CD14-positive monocyte (primary cell): ENCODE data around the gene MIDN. TPM values are rescaled to one million over a fixed set of nuclear protein-coding genes. Genes with fewer than 3 reads are reported as not detected.

Experiments
- DNase-seq, 3 donors: peaks; one replicate each; pipeline ENCODE4 v3.0.0-alpha.2; 2011 to 2022
- H2AFZ ChIP-seq: 2 replicates; pipeline ENCODE4 v1.6.0; 2012; ENCODE audit warnings: mild to moderate bottlenecking, low read depth, low read length, inconsistent platforms; ENCODE audit not compliant: insufficient read depth, poor library complexity, severe bottlenecking
- H3K27ac ChIP-seq, 2 donors: 1 replicate in 1 of 2; 2 replicates in 1 of 2; pipeline ENCODE4 v1.5.1; 2012 to 2013; ENCODE audit warnings: low read length in 2 of 2, control low read depth in 1 of 2, inconsistent platforms in 1 of 2, low read depth in 1 of 2, mild to moderate bottlenecking in 1 of 2
- H3K27me3 ChIP-seq, 2 donors: one replicate each; pipeline versions ENCODE4 v1.6.0 to v1.6.1; 2011 to 2013; ENCODE audit warnings: low read length in 2 of 2; ENCODE audit not compliant: control insufficient read depth in 2 of 2, insufficient read depth in 2 of 2
- H3K36me3 ChIP-seq, 2 donors: replicated peaks in 1 of 2; 1 replicate in 1 of 2; 2 replicates in 1 of 2; pipeline versions ENCODE4 v1.5.1 to v1.6.1; 2012 to 2013; ENCODE audit warnings: low read length in 2 of 2, control low read depth in 1 of 2, inconsistent platforms in 1 of 2, mild to moderate bottlenecking in 1 of 2; ENCODE audit not compliant: insufficient read depth in 2 of 2, control insufficient read depth in 1 of 2
- H3K4me1 ChIP-seq, 2 donors: 1 replicate in 1 of 2; 2 replicates in 1 of 2; pipeline versions ENCODE4 v1.5.1 to v1.6.1; 2012 to 2013; ENCODE audit warnings: low read length in 2 of 2, control low read depth in 1 of 2, inconsistent platforms in 1 of 2, mild to moderate bottlenecking in 1 of 2, moderate library complexity in 1 of 2; ENCODE audit not compliant: insufficient read depth in 2 of 2, control insufficient read depth in 1 of 2
- H3K4me2 ChIP-seq: replicated peaks from 2 replicates; pipeline ENCODE3; 2012; ENCODE audit warnings: low read length, moderate library complexity, mild to moderate bottlenecking; ENCODE audit not compliant: poor library complexity, severe bottlenecking; ENCODE audit errors: extremely low read depth
- H3K4me3 ChIP-seq, 3 experiments: fragments of 200-600 bp in 1 of 3; sonication (generic) in 1 of 3; replicated peaks in 1 of 3; 1 replicate in 2 of 3; 2 replicates in 1 of 3; pipeline ENCODE4 v1.5.1; 2011 to 2013; ENCODE audit warnings: low read length in 3 of 3, mild to moderate bottlenecking in 3 of 3, control low read depth in 2 of 3, low read depth in 2 of 3, inconsistent platforms in 1 of 3, moderate library complexity in 1 of 3
- H3K79me2 ChIP-seq: 2 replicates; pipeline ENCODE4 v1.6.0; 2012; ENCODE audit warnings: mild to moderate bottlenecking, control low read depth, inconsistent platforms, low read length, moderate library complexity; ENCODE audit not compliant: insufficient read depth
- H3K9ac ChIP-seq: 2 replicates; pipeline ENCODE4 v1.6.0; 2017; ENCODE audit warnings: low read length, mild to moderate bottlenecking; ENCODE audit not compliant: insufficient read depth, poor library complexity, severe bottlenecking
- H3K9me3 ChIP-seq, 2 donors: replicated peaks in 1 of 2; 1 replicate in 1 of 2; 2 replicates in 1 of 2; pipeline versions ENCODE4 v1.5.1 to v1.6.1; 2012 to 2013; ENCODE audit warnings: low read length in 2 of 2, control low read depth in 1 of 2; ENCODE audit not compliant: control insufficient read depth in 1 of 2, insufficient read depth in 1 of 2
- H4K20me1 ChIP-seq: 2 replicates; pipeline ENCODE4 v1.6.0; 2012; ENCODE audit warnings: mild to moderate bottlenecking, low read length, control low read depth, moderate library complexity; ENCODE audit not compliant: insufficient read depth
- H3K27ac Mint-ChIP-seq, 7 donors: one replicate each; pipeline ENCODE4 v1.8.0; 2020; ENCODE audit warnings: mild to moderate bottlenecking in 7 of 7, mixed read lengths in 7 of 7, moderate library complexity in 6 of 7, inconsistent platforms in 2 of 7
- H3K27me3 Mint-ChIP-seq, 3 donors: one replicate each; pipeline ENCODE4 v1.8.0; 2021 to 2022; ENCODE audit warnings: low read depth in 3 of 3, mild to moderate bottlenecking in 3 of 3, mixed read lengths in 3 of 3, moderate library complexity in 3 of 3, inconsistent platforms in 1 of 3
- H3K36me3 Mint-ChIP-seq, 2 donors: one replicate each; pipeline ENCODE4 v1.8.0; 2020; ENCODE audit warnings: mixed read lengths in 2 of 2, inconsistent platforms in 1 of 2, mild to moderate bottlenecking in 1 of 2
- H3K4me1 Mint-ChIP-seq: one replicate; pipeline ENCODE4 v1.8.0; 2020; ENCODE audit warnings: mild to moderate bottlenecking, mixed read lengths
- H3K4me3 Mint-ChIP-seq, 2 donors: one replicate each; pipeline ENCODE4 v1.8.0; 2020; ENCODE audit warnings: mild to moderate bottlenecking in 2 of 2, mixed read lengths in 2 of 2, moderate library complexity in 1 of 2
- H3K9me3 Mint-ChIP-seq, 7 donors: one replicate each; pipeline ENCODE4 v1.8.0; 2020 to 2022; ENCODE audit warnings: mixed read lengths in 7 of 7, mild to moderate bottlenecking in 6 of 7, moderate library complexity in 6 of 7, inconsistent platforms in 2 of 7
- CTCF ChIP-seq: fragments of 200-600 bp; IDR thresholded peaks from one replicate; pipeline ENCODE4 v1.8.0; 2022; ENCODE audit warnings: antibody characterized with exemption, mild to moderate bottlenecking
- WGBS: methylation state at CpG from one replicate; pipeline ENCODE4 v1.1.5; 2013; ENCODE audit warnings: missing lambda C conversion rate; ENCODE audit not compliant: insufficient coverage; 5-methylcytosine and 5-hydroxymethylcytosine counted together
- intact Hi-C, 2 donors: fragments of 100-400 bp; cut with micrococcal nuclease; formaldehyde crosslinking; loops; one replicate each; pipeline versions ENCODE4 v1.15.0 to v1.15.1; 2023
- polyA plus RNA-seq, 3 donors: library from polyadenylated mRNA; depleted of rRNA in 1 of 3; unstranded in 2 of 3; stranded (reverse) in 1 of 3; fragments of 300-500 nt in 2 of 3; fragments of >200 nt in 1 of 3; fragmentation: Illumina TruSeq in 2 of 3; gene quantifications; 1 replicate in 2 of 3; 2 replicates in 1 of 3; pipeline ENCODE4 v1.2.3, GENCODE V29; 2012 to 2021

The MIDN gene
- polyA plus RNA-seq, 3 donors: 5.6 to 301 (median 11.0) TPM

GRCh38 chr19:1284979-1285736 is 36.8 kb downstream of the MIDN start:
- Histone ChIP-seq H3K36me3 (no peaks in the 10 kb centered on the region), H3K4me2 (no peak overlapping the region), H3K79me2 (no peaks in the 10 kb centered on the region), H3K4me3 (no peak overlapping the region), H3K4me1 (no peaks in the 10 kb centered on the region), H3K27ac (no peak overlapping the region), H3K9ac (no peak overlapping the region), H4K20me1 (peaks cover 3% of the 10 kb centered on the region), H3K27me3 (peaks cover 14 to 54% of the 10 kb centered on the region in 2 donors), H2AFZ (no peak overlapping the region), H3K9me3 (peaks cover 0 to 10% of the 10 kb centered on the region in 2 donors)
- Mint-ChIP-seq H3K27me3 (peaks cover 37 to 65% (median 45%) of the 10 kb centered on the region in 3 donors), H3K27ac (no peak overlapping the region), H3K4me3 (peak overlapping the region in 1 of 2 donors; percentile 62), H3K9me3 (peaks cover 0 to 14% (median 5%) of the 10 kb centered on the region in 7 donors), H3K36me3 (peaks cover 4 to 10% of the 10 kb centered on the region in 2 donors), H3K4me1 (peaks cover 3% of the 10 kb centered on the region)
- 19% methylated on average over 47 of the region's 51 CpGs for WGBS
- DNase-seq: no peak
- no peak for TF ChIP-seq CTCF
- intact Hi-C loops: no loop called here

- TF ChIP-seq CTCF: no peak
- Histone ChIP-seq H3K27me3 (peaks cover 14 to 54% of the 10 kb centered on the region in 2 donors), H3K9me3 (peaks cover 0 to 10% of the 10 kb centered on the region in 2 donors), H3K4me2 (no peak within 1 kb of the TSS), H2AFZ (no peak within 1 kb of the TSS), H3K4me3 (no peak within 1 kb of the TSS), H3K9ac (no peak within 1 kb of the TSS), H3K4me1 (no peaks in the 10 kb centered on the region), H3K27ac (no peak within 1 kb of the TSS), H4K20me1 (no peaks in the 10 kb centered on the region), H3K79me2 (no peaks in the 10 kb centered on the region), H3K36me3 (no peaks in the 10 kb centered on the region)
- DNase-seq: no peak
- Mint-ChIP-seq H3K27me3 (peaks cover 40 to 67% (median 45%) of the 10 kb centered on the region in 3 donors), H3K4me1 (peaks cover 3% of the 10 kb centered on the region), H3K36me3 (peaks cover 0 to 7% of the 10 kb centered on the region in 2 donors), H3K4me3 (peak within 1 kb of the TSS in 1 of 2 donors; percentile 81), H3K9me3 (peaks cover 0 to 13% (median 5%) of the 10 kb centered on the region in 7 donors), H3K27ac (no peak within 1 kb of the TSS)
- intact Hi-C loops: no loop called here
- WGBS: under 1% methylated on average over 111 of the region's 113 CpGs
Observed at GRCh38 chr19:1285737-1286360, 37.5 kb downstream of the MIDN start, which contains the start of gene EFNA2. Gene EFNA2, plus strand, starts transcription at chr19:1285873. Its CDS starts 296 bp downstream, at chr19:1286169.
